Activated effector memory CD4-positive, alpha-beta T cell treated with anti-CD3 and anti-CD28 coated beads, Interleukin-2, amount 50 U/mL, for 16 hours (primary cell): Measurements from ENCODE around the gene TRABD.

ENCODE experiments used
- DNase-seq: peaks from one replicate; pipeline ENCODE4 v3.0.0-alpha.2; 2020

TRABD gene

GRCh38 chr22:50246242-50247175 lies 60.8 kb downstream of the TRABD start:
- no peak for DNase-seq

GRCh38 chr22:50247748-50248147 lies 62.0 kb downstream of the TRABD start:
- peak; percentile 81 for DNase-seq

GRCh38 chr22:50248196-50249081 lies 62.7 kb downstream of the TRABD start:
- no peak for DNase-seq
